ENCODE data around the gene DVL1.

DVL1 gene

GRCh38 chr1:1309251-1310108 lies 39.7 kb downstream of the DVL1 start:
- DNase-seq: no peak

- DNase-seq: no peak
These were observed 40.4 kb downstream of the DVL1 start for GRCh38 chr1:1308756-1309250.

- DNase-seq: peak; percentile 82 to 87
These were observed 41.1 kb downstream of the DVL1 start, which contains the start of the genes ACAP3 and PUSL1 for GRCh38 chr1:1307923-1308755. Gene ACAP3 (minus strand): TSS chr1:1307930. CDS start chr1:1307815, 115 bp downstream. Gene PUSL1 (plus strand): TSS chr1:1308597. CDS start chr1:1308644, 47 bp downstream.

- no peak for DNase-seq
These were observed 41.8 kb downstream of the DVL1 start for GRCh38 chr1:1307261-1307922.

- DNase-seq: no peak
These were observed 42.5 kb downstream of the DVL1 start for GRCh38 chr1:1306661-1307260.

GRCh38 chr1:1306070-1306660 lies 43.1 kb downstream of the DVL1 start:
- DNase-seq: no peak

DNA sequence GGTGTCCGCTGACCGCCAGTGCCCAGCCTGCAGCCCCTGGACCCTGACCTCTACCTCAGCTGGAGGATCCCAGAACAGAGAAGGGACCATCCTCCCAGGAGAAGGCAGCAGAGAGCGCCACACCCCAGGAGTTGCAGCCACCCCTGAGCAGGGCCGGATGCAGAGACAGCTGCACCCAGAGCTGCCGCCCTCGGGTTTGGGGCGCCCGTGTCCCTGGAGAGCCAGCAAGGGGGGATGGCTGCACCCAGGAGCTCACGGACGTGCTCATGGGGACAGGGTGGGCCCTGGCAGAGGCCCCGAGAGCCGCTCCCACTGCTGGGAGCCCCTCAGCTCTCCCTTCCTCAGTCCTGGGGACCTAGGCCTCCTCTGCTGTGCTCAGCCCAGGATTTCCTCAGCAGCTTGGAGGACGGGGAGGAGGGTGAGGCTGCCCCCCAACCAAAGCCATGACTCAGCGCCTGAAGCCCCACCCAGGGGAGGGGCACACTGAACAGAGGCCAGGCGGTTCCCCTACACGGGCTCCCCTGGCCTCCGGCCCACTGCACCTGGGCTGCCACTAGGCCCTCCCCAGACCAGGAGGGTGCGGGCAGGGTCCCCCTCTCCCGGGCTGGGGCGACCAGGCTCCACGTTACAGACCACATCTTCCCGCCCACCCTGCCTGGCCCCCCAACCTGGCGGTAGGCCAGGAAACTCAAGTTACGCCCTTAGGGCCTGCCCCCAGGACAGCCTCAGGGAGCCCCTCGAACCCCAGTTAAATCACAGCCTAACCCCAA lies 43.7 kb downstream of the DVL1 start:
- peak in 1 of 2 donors; percentile 20 for DNase-seq

- DNase-seq: peak; percentile 92 to 95
These were observed 44.6 kb downstream of the DVL1 start for GRCh38 chr1:1304331-1305299.

- no peak for DNase-seq
These were observed 45.5 kb downstream of the DVL1 start for GRCh38 chr1:1303736-1304135.

GRCh38 chr1:1302951-1303509 lies 46.2 kb downstream of the DVL1 start:
- no peak for DNase-seq

- no peak for DNase-seq
These were observed 47.2 kb downstream of the DVL1 start for GRCh38 chr1:1302006-1302430.

GRCh38 chr1:1300352-1300739 lies 48.9 kb downstream of the DVL1 start:
- no peak for DNase-seq

DNA sequence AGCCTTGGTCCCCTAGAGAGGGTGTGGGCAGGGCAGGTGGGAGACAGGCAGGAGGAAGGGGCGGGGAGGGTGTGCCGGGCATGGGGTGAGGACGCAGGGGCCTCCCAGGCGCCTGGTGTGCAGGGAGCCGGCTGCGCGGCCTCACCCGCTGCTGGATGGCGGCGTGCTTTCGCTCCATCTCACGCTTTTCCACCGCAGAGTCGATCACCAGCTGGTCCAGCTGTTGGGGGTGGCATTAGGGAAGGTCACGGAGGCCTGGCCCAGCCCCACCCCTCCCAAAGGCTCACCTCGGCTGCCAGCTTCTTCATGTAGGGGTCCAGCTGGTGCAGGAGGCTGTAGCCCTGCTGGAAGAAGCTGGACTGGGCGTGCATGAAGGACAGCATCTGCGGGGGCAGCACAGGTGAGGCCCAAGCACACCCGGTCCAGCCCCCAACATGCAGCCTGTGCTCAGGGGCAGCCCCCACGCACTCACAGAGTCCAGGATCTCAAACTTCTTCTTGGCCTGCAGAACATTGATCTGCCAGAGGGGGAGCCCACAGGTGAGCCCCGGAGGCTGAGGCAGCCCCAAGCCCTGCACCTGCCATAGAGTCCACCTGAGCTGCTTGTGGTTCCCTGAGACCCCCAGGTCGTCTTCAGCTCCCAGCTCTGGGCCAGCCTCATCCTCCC lies 49.4 kb downstream of the DVL1 start:
- no peak for DNase-seq

- DNase-seq: peak; percentile 87 to 93
These were observed 50.1 kb downstream of the DVL1 start for GRCh38 chr1:1298861-1299685.

DNA sequence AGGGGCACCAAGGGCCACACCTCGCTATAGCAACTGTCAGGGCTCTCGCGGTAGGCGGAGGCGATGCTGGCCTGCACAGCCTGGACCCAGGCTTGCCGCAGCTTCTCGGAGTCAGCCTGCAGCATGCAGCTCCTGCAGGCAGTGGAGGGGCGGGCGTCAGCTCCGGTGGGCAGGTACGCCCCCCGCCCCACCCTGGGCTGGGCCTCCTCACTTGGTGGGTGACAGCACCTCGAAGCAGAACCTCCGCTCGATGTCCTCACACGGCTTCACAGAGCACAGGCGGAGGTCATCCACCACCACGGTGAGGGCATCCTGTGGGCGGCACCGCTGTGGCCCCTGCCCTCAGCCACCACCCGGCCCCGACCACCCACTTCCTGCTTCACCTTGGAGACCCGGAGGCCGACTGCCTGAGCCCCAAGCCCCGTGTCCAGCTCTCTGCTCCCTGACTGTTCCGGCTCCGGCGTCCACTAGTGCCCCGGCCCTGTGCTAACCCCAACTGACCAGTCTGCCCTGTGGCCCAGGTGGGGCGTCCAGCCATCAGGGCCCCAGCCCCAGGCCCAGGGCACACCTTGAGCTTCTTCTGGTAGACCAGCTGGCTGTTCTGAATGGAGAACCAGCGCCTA lies 51.3 kb downstream of the DVL1 start:
- DNase-seq: no peak

DNA sequence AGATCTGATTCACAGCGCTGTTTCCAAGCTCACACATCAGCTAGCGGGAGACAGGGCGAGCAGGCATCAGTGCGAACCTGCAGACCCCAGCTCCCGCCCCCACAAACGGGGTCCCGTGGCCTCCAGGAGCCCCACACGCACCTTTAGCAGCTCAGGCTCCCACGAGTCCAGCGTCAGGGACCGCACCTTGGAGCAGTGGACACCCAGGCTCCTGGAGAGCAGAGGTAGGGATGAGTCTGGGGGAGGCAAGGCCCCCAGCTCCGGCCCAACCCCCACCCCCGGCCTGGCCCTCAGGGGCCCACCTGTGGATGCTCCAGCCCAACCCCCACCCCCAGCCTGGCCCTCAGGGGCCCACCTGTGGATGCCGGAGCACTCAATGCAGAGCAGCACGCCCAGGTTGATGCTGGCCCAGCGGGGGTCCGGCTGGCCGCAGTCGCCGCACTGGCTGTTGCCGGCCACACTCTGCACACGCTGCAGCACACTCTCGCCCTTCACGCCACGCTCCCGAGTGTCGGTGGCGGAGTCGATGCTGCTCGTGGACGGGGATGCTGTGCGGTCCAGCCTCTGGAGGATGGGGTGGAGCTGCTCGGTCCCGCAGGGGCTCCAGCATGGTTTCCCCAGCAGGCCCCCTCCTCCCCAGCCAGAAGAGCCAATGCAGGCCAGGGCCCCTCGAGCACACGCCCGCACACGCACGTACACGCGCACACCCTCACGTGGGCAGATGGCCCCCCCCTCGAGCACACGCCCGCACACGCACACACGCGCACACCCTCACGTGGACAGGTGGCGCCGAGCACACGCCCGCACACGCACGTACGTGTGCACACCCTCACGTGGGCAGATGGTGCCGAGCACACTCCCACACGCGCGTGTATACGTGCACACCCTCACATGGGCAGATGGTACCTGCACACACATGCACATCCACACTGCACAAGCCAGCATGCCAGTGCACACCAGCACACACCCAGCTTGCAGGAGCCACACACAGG lies 52.9 kb downstream of the DVL1 start:
- DNase-seq: no peak

All from hippocampal formation (tissue), 2 donors.